Caco-2 (cell line): ENCODE measurements around the gene PRRC1. TPM values are rescaled to one million over a fixed set of nuclear protein-coding genes. Genes with fewer than 3 reads are reported as not detected.

Source experiments
- BruUV-seq: library from RNA; stranded (reverse); fragments of 400-500 nt; replicated peaks from 2 replicates; lab custom pipeline; 2021; lab: Mats Ljungman, UMichigan
- CTCF ChIA-PET: fragments of 300-600 bp; sonication (Branson Sonifier 250); formaldehyde crosslinking; loops from one replicate; lab custom pipeline; 2022; ENCODE audit warnings: antibody characterized with exemption; lab: Charles Lee
- POLR2A ChIA-PET: fragments of 300-600 bp; sonication (Branson Sonifier 250); formaldehyde crosslinking; loops from one replicate; lab custom pipeline; 2022; ENCODE audit warnings: antibody characterized with exemption; lab: Charles Lee
- DNase-seq, 2 experiments: peaks; one replicate each; pipeline versions ENCODE4 v3.0.0 to v3.0.0-alpha.2; 2020 to 2022
- H3K27me3 ChIP-seq: replicated peaks from 2 replicates; pipeline ENCODE4 v1.6.0; 2011; ENCODE audit warnings: low read length; ENCODE audit not compliant: control insufficient read depth, insufficient read depth
- H3K36me3 ChIP-seq: 2 replicates; pipeline ENCODE4 v1.5.1; 2011; ENCODE audit warnings: low read length; ENCODE audit not compliant: control insufficient read depth, insufficient read depth
- H3K4me1 ChIP-seq: fragments of 250-450 bp; sonication (Bioruptor Pico); 2 replicates; pipeline ENCODE4 v1.5.1; 2020; ENCODE audit warnings: mild to moderate bottlenecking
- H3K4me3 ChIP-seq: 2 replicates; pipeline ENCODE4 v1.5.1; 2011; ENCODE audit warnings: low read depth, mild to moderate bottlenecking, control low read depth, low read length
- H3K9me3 ChIP-seq: fragments of 250-450 bp; sonication (Bioruptor Pico); 2 replicates; pipeline ENCODE4 v1.5.1; 2020; ENCODE audit warnings: mild to moderate bottlenecking, moderate library complexity
- H3K27ac Mint-ChIP-seq: one replicate; pipeline ENCODE4 v1.8.0; 2022; ENCODE audit warnings: mixed read lengths; ENCODE audit not compliant: unreplicated experiment
- H3K27me3 Mint-ChIP-seq: one replicate; pipeline ENCODE4 v1.8.0; 2022; ENCODE audit warnings: mixed read lengths; ENCODE audit not compliant: insufficient read depth, unreplicated experiment
- H3K36me3 Mint-ChIP-seq: one replicate; pipeline ENCODE4 v1.8.0; 2022; ENCODE audit warnings: mild to moderate bottlenecking, mixed read lengths; ENCODE audit not compliant: insufficient read depth, unreplicated experiment
- H3K4me1 Mint-ChIP-seq: one replicate; pipeline ENCODE4 v1.8.0; 2022; ENCODE audit warnings: low read depth, mixed read lengths; ENCODE audit not compliant: unreplicated experiment
- H3K4me3 Mint-ChIP-seq: one replicate; pipeline ENCODE4 v1.8.0; 2022; ENCODE audit warnings: mild to moderate bottlenecking, moderate library complexity, mixed read lengths; ENCODE audit not compliant: unreplicated experiment
- H3K9me3 Mint-ChIP-seq: one replicate; pipeline ENCODE4 v1.8.0; 2022; ENCODE audit warnings: mixed read lengths; ENCODE audit not compliant: unreplicated experiment
- CTCF ChIP-seq, 2 experiments: fragments of 200-600 bp in 1 of 2; IDR thresholded peaks; 1 replicate in 1 of 2; 2 replicates in 1 of 2; pipeline versions ENCODE4 v1.5.1 to v1.8.0; 2011 to 2022; ENCODE audit warnings: antibody characterized with exemption in 1 of 2, control low read depth in 1 of 2, inconsistent platforms in 1 of 2, low read depth in 1 of 2, low read length in 1 of 2, mild to moderate bottlenecking in 1 of 2, moderate library complexity in 1 of 2; ENCODE audit not compliant: insufficient read depth in 1 of 2, severe bottlenecking in 1 of 2, unreplicated experiment in 1 of 2
- intact Hi-C: fragments of 100-400 bp; cut with micrococcal nuclease; formaldehyde crosslinking; loops from one replicate; pipeline ENCODE4 v1.10.0; 2022; ENCODE audit not compliant: unreplicated experiment
- total RNA-seq: library from RNA; stranded (reverse); gene quantifications from 2 replicates; pipeline ENCODE4 v1.2.3, GENCODE V29; 2022

Gene PRRC1
- total RNA-seq, 1 experiment from 2014 or later: 81.7 TPM

GRCh38 chr5:127505905-127506304 is 11.5 kb upstream of the PRRC1 start:
- H3K36me3 Mint-ChIP-seq: no peaks in the 10 kb centered on the region
- ChIA-PET CTCF (no interaction called here), POLR2A (no interaction called here)
- Histone ChIP-seq H3K4me3 (no peak overlapping the region), H3K9me3 (no peaks in the 10 kb centered on the region), H3K27me3 (no peaks in the 10 kb centered on the region; the same call in 1 of the 2 replicates), H3K4me1 (no peaks in the 10 kb centered on the region), H3K36me3 (no peaks in the 10 kb centered on the region)
- intact Hi-C loops: no loop called here
- no peak for TF ChIP-seq CTCF (IDR thresholded peaks at IDR 0.05; ENCODE audit: insufficient read depth in 1 of 2, low read depth in 1 of 2, low read length in 1 of 2, severe bottlenecking in 1 of 2, unreplicated experiment in 1 of 2)
- H3K9me3 Mint-ChIP-seq: no peaks in the 10 kb centered on the region
- peaks cover 17% of the 10 kb centered on the region for H3K27me3 Mint-ChIP-seq
- DNase-seq: no peak
- no peak overlapping the region for H3K27ac Mint-ChIP-seq
- no peak overlapping the region for H3K4me3 Mint-ChIP-seq
- BruUV-seq: no TSS peak
- no peaks in the 10 kb centered on the region for H3K4me1 Mint-ChIP-seq

- no peak overlapping the region for H3K27ac Mint-ChIP-seq
- no peak for DNase-seq
- ChIA-PET POLR2A (no interaction called here), CTCF (interaction anchor here (0.5 to 1.0 kb wide), 2 partner anchors 14 to 101 kb away, joined by 3 to 4 read pairs; no protein-coding TSS in a partner anchor)
- H3K4me1 Mint-ChIP-seq: no peaks in the 10 kb centered on the region
- Histone ChIP-seq H3K9me3 (no peaks in the 10 kb centered on the region), H3K36me3 (no peaks in the 10 kb centered on the region), H3K27me3 (no peaks in the 10 kb centered on the region; the same call in 1 of the 2 replicates), H3K4me3 (no peak overlapping the region), H3K4me1 (no peaks in the 10 kb centered on the region)
- BruUV-seq: no TSS peak
- H3K4me3 Mint-ChIP-seq: no peak overlapping the region
- H3K9me3 Mint-ChIP-seq: no peaks in the 10 kb centered on the region
- H3K36me3 Mint-ChIP-seq: no peaks in the 10 kb centered on the region
- peaks cover 20% of the 10 kb centered on the region for H3K27me3 Mint-ChIP-seq
- intact Hi-C loops: no loop called here
- TF ChIP-seq CTCF (IDR thresholded peaks at IDR 0.05; ENCODE audit: insufficient read depth in 1 of 2, low read depth in 1 of 2, low read length in 1 of 2, severe bottlenecking in 1 of 2, unreplicated experiment in 1 of 2): no peak
Observed at GRCh38 chr5:127506616-127507015, 10.8 kb upstream of the PRRC1 start.

- no peak overlapping the region for H3K4me3 ChIP-seq
- CTCF ChIA-PET: no interaction called here
- DNase-seq: no peak
- Mint-ChIP-seq H3K4me1 (no peaks in the 10 kb centered on the region), H3K27ac (no peak overlapping the region), H3K36me3 (no peaks in the 10 kb centered on the region), H3K27me3 (peaks cover 24% of the 10 kb centered on the region), H3K9me3 (no peaks in the 10 kb centered on the region), H3K4me3 (no peak overlapping the region)
- H3K27me3 ChIP-seq: no peaks in the 10 kb centered on the region; the same call in 1 of the 2 replicates
- no peak for TF ChIP-seq CTCF (IDR thresholded peaks at IDR 0.05; ENCODE audit: insufficient read depth in 1 of 2, low read depth in 1 of 2, low read length in 1 of 2, severe bottlenecking in 1 of 2, unreplicated experiment in 1 of 2)
- POLR2A ChIA-PET: no interaction called here
- no TSS peak for BruUV-seq
- no peaks in the 10 kb centered on the region for H3K36me3 ChIP-seq
- H3K9me3 ChIP-seq: no peaks in the 10 kb centered on the region
- intact Hi-C loops: no loop called here
- H3K4me1 ChIP-seq: no peaks in the 10 kb centered on the region
Observed at GRCh38 chr5:127508644-127509373, 8.6 kb upstream of the PRRC1 start.
